ENCODE results near the gene MRPL32. TPM values are rescaled to one million over a fixed set of nuclear protein-coding genes. Genes with fewer than 3 reads are reported as not detected.

MRPL32 gene
- total RNA-seq, 1 experiment from 2014 or later, result 47.5 TPM

DNA sequence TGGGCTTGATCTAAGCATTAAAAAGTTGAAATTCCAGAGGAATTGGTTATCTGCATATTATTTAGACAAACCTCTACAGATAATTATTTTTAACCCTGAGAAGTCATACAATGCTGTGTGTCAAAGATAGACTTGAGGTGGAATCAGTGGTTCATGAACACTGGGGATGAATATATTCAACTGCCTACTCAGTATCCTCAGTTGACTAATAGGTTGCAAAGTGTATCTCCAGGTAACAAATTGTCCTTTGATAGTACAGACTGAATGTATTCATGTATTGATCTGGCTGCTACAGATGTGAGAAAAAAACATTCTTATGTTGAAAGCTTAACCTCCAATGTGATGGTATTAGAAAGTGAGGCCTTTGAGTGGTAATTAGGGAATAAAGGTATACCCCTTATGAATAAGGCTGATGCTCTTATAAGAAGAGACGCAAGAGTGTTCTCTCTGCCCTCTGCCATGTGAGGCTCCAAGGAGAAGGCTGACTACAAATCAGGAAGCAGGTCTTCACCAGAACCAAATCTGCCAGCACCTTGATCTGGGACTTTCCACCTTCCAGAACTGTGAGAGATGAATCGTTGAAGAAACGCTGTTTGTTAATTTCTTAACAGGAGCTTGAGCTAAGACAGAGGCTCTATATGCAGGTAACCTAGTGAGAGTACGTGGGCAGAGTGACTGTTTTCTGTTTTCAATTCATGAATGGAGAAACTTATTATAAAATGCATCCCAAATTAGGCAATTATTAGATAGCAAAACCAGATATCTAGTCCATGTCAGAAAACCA lies 7.5 kb downstream of the MRPL32 start:
- no peaks in the 10 kb centered on the region for H3K9me2 ChIP-seq (ENCODE audit: insufficient read depth)
- H4K20me1 ChIP-seq (ENCODE audit: insufficient read depth), result no peaks in the 10 kb centered on the region
- H3K36me3 ChIP-seq (ENCODE audit: control insufficient read depth in 1 of 2, insufficient read depth in 2 of 2, low read length in 2 of 2), result peaks cover 24 to 35% of the 10 kb centered on the region in 2 experiments
- no peaks in the 10 kb centered on the region for H3K4me1 ChIP-seq (ENCODE audit: control insufficient read depth in 1 of 2, insufficient read depth in 2 of 2, low read length in 2 of 2)
- TF ChIP-seq ELF1 (IDR thresholded peaks at IDR 0.05; ENCODE audit: borderline replicate concordance, low read depth), result no peak
- no peak for TF ChIP-seq ZNF274 (IDR thresholded peaks at IDR 0.05; ENCODE audit: low read depth, low read length)
- TF ChIP-seq CBX3 (IDR thresholded peaks at IDR 0.05; ENCODE audit: low read depth), result no peak
- no peak for TF ChIP-seq TCF7L2 (IDR thresholded peaks at IDR 0.05; ENCODE audit: borderline replicate concordance, extremely low read depth, insufficient read depth, insufficient read length)
- TF ChIP-seq ATF3 (IDR thresholded peaks at IDR 0.05), result no peak
- no peak for TF ChIP-seq EGR1 (IDR thresholded peaks at IDR 0.05; ENCODE audit: low read depth)
- no peak for TF ChIP-seq RAD21 (IDR thresholded peaks at IDR 0.05; ENCODE audit: low read depth)
- TF ChIP-seq, protein P1, sequence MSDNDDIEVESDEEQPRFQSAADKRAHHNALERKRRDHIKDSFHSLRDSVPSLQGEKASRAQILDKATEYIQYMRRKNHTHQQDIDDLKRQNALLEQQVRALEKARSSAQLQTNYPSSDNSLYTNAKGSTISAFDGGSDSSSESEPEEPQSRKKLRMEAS (IDR thresholded peaks at IDR 0.05), result no peak
- TF ChIP-seq REST (IDR thresholded peaks at IDR 0.05; ENCODE audit: low read depth), result no peak
- no peak for TF ChIP-seq JUND (IDR thresholded peaks at IDR 0.05)
- ChIA-PET RAD21 (ENCODE audit: low non-redundant PET in 1 of 2, low total read pairs in 2 of 2, uncharacterized antibody in 2 of 2, unreplicated experiment in 2 of 2) (no interaction called here), POLR2A (no interaction called here), CTCF (interaction anchor here (1.3 kb wide), 1 partner anchor 32 kb away, joined by 3 read pairs; no protein-coding TSS in a partner anchor)
- no peak overlapping the region for H3K4me3 ChIP-seq (replicated peaks in 1 of 2; ENCODE audit: low read depth in 1 of 2, low read length in 2 of 2)
- DNase-seq (ENCODE audit: low read depth, low spot score), result no peak
- no peak overlapping the region for H3K27ac ChIP-seq (ENCODE audit: low read depth, low read length)
- BruUV-seq (replicated peaks), result no TSS peak
- H3K27me3 ChIP-seq (ENCODE audit: insufficient read depth, low read length), result no peaks in the 10 kb centered on the region
- H3K4me2 ChIP-seq (ENCODE audit: low read length), result no peak overlapping the region
- H3K9ac ChIP-seq (ENCODE audit: low read length), result no peak overlapping the region
- H2AFZ ChIP-seq (ENCODE audit: low read depth, low read length, poor library complexity, severe bottlenecking), result no peak overlapping the region
- ATAC-seq, result no peak
- intact Hi-C loops (cut with micrococcal nuclease), result loop anchor here (2.0 to 10.0 kb wide), 5 partner anchors 413 to 785 kb away; partner anchors contain the start of genes COA1 and STK17A
- H3K79me2 ChIP-seq (ENCODE audit: insufficient read depth, low read length), result peaks cover 17% of the 10 kb centered on the region
- no peaks in the 10 kb centered on the region for H3K9me3 ChIP-seq (ENCODE audit: control insufficient read depth in 1 of 2, insufficient read depth in 1 of 2, low read depth in 1 of 2, low read length in 2 of 2)

All from HCT116 (cell line).